ENCODE data around the gene CALN1.

CALN1 gene

DNA sequence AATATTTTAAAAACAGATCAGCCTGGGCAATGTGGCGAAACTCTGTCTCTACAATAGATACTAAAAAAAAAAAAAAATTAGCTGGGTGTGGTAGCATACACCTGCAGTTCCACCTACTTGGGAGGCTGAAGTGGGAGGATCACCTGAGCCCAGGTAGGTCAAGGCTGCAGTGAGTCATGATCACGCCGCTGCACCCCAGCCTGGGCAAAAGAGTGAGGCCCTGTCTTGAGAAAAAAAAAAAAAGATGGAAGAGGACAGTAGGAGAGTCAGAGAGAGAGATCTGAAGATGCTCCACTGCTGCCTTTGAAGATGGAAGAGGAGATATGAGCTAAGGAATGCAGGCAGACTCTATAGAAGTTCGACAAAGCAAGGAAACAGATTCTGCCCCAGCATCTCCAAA lies 181.9 kb downstream of the CALN1 start:
- H3K36me3 ChIP-seq (ENCODE audit: control insufficient read depth in 2 of 2, insufficient read depth in 1 of 2, low read length in 2 of 2): no peaks in the 10 kb centered on the region
- no peaks in the 10 kb centered on the region for H3K9me3 ChIP-seq (ENCODE audit: control insufficient read depth, insufficient read depth, low read depth, low read length)
- ChIA-PET POLR2A (no interaction called here), CTCF (interaction anchor here (0.6 kb wide), 1 partner anchor 9 kb away, joined by 6 read pairs; no protein-coding TSS in a partner anchor)
- TF ChIP-seq ZNF132 (tag by site-specific recombination; IDR thresholded peaks at IDR 0.05; ENCODE audit: borderline replicate concordance): no peak
- no peak for TF ChIP-seq ZNF837 (tag by site-specific recombination; IDR thresholded peaks at IDR 0.05)
- TF ChIP-seq REPIN1 (tag by site-specific recombination; IDR thresholded peaks at IDR 0.05; ENCODE audit: low read depth): no peak
- no peak for TF ChIP-seq ZNF654 (tag by site-specific recombination; IDR thresholded peaks at IDR 0.05; ENCODE audit: low read depth)
- no peak for TF ChIP-seq TCF7L2 (IDR thresholded peaks at IDR 0.05; ENCODE audit: borderline replicate concordance, low read depth, low read length)
- no peak for TF ChIP-seq ZNF184 (tag by site-specific recombination; IDR thresholded peaks at IDR 0.05)
- no peak for TF ChIP-seq KLF8 (tag by site-specific recombination; IDR thresholded peaks at IDR 0.05)
- TF ChIP-seq ZNF175 (tag by site-specific recombination; IDR thresholded peaks at IDR 0.05): no peak
- TF ChIP-seq FEZF1 (tag by site-specific recombination; IDR thresholded peaks at IDR 0.05): no peak
- TF ChIP-seq ZFP41 (tag by site-specific recombination; IDR thresholded peaks at IDR 0.05; ENCODE audit: borderline replicate concordance): no peak
- no peak for TF ChIP-seq ZNF37A (tag by site-specific recombination; IDR thresholded peaks at IDR 0.05)
- no peak for TF ChIP-seq ZSCAN16 (tag by site-specific recombination; IDR thresholded peaks at IDR 0.05)
- TF ChIP-seq ZNF211 (tag by site-specific recombination; IDR thresholded peaks at IDR 0.05; ENCODE audit: low read depth): no peak
- no peak overlapping the region for H3K27ac ChIP-seq (ENCODE audit: extremely low read depth, low read depth, low read length)
- H3K4me1 ChIP-seq (ENCODE audit: control insufficient read depth, insufficient read depth, low read length): no peaks in the 10 kb centered on the region
- no peak overlapping the region for H3K4me3 ChIP-seq (ENCODE audit: low read depth, low read length)

- no peaks in the 10 kb centered on the region for H3K36me3 ChIP-seq (ENCODE audit: control insufficient read depth in 2 of 2, insufficient read depth in 1 of 2, low read length in 2 of 2)
- no peak overlapping the region for H3K27ac ChIP-seq (ENCODE audit: extremely low read depth, low read depth, low read length)
- no peak overlapping the region for H3K4me3 ChIP-seq (ENCODE audit: low read depth, low read length)
- POLR2A ChIA-PET: no interaction called here
- TF ChIP-seq ZNF426 (tag by site-specific recombination; IDR thresholded peaks at IDR 0.05): no peak
- no peak for TF ChIP-seq BCL6B (tag by site-specific recombination; IDR thresholded peaks at IDR 0.05)
- TF ChIP-seq ZNF140 (tag by site-specific recombination; IDR thresholded peaks at IDR 0.05): no peak
- no peak for TF ChIP-seq FEZF1 (tag by site-specific recombination; IDR thresholded peaks at IDR 0.05)
- TF ChIP-seq OVOL3 (tag by site-specific recombination; IDR thresholded peaks at IDR 0.05): no peak
- no peak for TF ChIP-seq ZNF266 (tag by site-specific recombination; IDR thresholded peaks at IDR 0.05; ENCODE audit: low read depth)
- TF ChIP-seq ZNF747 (tag by site-specific recombination; IDR thresholded peaks at IDR 0.05): no peak
- no peak for TF ChIP-seq ZNF274 (IDR thresholded peaks at IDR 0.05; ENCODE audit: low read length)
- TF ChIP-seq ZNF274 (tag by site-specific recombination; IDR thresholded peaks at IDR 0.05; ENCODE audit: borderline replicate concordance): no peak
- TF ChIP-seq, protein P1, sequence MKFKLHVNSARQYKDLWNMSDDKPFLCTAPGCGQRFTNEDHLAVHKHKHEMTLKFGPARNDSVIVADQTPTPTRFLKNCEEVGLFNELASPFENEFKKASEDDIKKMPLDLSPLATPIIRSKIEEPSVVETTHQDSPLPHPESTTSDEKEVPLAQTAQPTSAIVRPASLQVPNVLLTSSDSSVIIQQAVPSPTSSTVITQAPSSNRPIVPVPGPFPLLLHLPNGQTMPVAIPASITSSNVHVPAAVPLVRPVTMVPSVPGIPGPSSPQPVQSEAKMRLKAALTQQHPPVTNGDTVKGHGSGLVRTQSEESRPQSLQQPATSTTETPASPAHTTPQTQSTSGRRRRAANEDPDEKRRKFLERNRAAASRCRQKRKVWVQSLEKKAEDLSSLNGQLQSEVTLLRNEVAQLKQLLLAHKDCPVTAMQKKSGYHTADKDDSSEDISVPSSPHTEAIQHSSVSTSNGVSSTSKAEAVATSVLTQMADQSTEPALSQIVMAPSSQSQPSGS (tag by site-specific recombination; IDR thresholded peaks at IDR 0.05; ENCODE audit: low read depth): no peak
- no peak for TF ChIP-seq ZNF658 (tag by site-specific recombination; IDR thresholded peaks at IDR 0.05)
- no peak for TF ChIP-seq MYNN (tag by site-specific recombination; IDR thresholded peaks at IDR 0.05; ENCODE audit: borderline replicate concordance)
- no peaks in the 10 kb centered on the region for H3K4me1 ChIP-seq (ENCODE audit: control insufficient read depth, insufficient read depth, low read length)
- CTCF ChIA-PET: no interaction called here
- no peaks in the 10 kb centered on the region for H3K9me3 ChIP-seq (ENCODE audit: control insufficient read depth, insufficient read depth, low read depth, low read length)
Measured at GRCh38 chr7:72223351-72223750, 188.8 kb downstream of the CALN1 start.
